ENCODE results near the gene AP2A2. TPM values are rescaled to one million over a fixed set of nuclear protein-coding genes. Genes with fewer than 3 reads are reported as not detected.

Gene AP2A2
- total RNA-seq, 1 experiment from 2014 or later, result 55.5 TPM

DNA sequence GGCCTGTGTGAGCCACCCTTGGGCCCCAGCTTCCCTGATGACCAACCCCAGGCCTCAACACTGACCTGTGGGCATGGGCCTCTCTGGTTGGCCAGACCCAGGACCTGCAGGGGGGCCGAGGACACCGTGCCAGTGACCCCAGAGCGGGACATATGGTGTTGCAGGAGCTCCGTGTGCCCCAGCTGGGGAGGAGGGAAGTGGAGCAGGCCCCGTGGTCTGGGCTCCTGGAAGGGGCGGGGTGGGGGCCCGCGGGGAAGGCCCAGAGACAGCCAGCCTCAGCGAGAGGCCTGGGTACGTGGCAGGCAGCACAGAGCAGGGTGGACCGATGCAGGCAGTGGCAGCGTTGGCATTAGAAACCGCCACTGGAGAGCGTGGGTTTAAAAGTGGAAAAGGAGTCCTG lies 88.6 kb downstream of the AP2A2 start:
- ChIA-PET POLR2A (no interaction called here), RAD21 (ENCODE audit: low non-redundant PET in 1 of 2, low total read pairs in 2 of 2, uncharacterized antibody in 2 of 2, unreplicated experiment in 2 of 2) (no interaction called here), CTCF (no interaction called here)
- no peak overlapping the region for H3K9ac ChIP-seq (ENCODE audit: low read length)
- H3K27ac ChIP-seq (ENCODE audit: low read depth, low read length), result no peak overlapping the region
- H3K9me3 ChIP-seq (ENCODE audit: control insufficient read depth in 1 of 2, insufficient read depth in 1 of 2, low read depth in 1 of 2, low read length in 2 of 2), result no peaks in the 10 kb centered on the region
- TF ChIP-seq POLR2AphosphoS5 (IDR thresholded peaks at IDR 0.05; ENCODE audit: low read depth, low read length) (no peak), EZH2 (IDR thresholded peaks at IDR 0.05) (no peak), SRF (IDR thresholded peaks at IDR 0.05; ENCODE audit: low read depth) (no peak), SP1 (IDR thresholded peaks at IDR 0.05; ENCODE audit: low read depth) (no peak), TCF7L2 (IDR thresholded peaks at IDR 0.05; ENCODE audit: borderline replicate concordance, extremely low read depth, insufficient read depth, insufficient read length) (no peak), ELF1 (IDR thresholded peaks at IDR 0.05; ENCODE audit: borderline replicate concordance, low read depth) (no peak), RAD21 (IDR thresholded peaks at IDR 0.05; ENCODE audit: low read depth) (no peak)
- DNase-seq (ENCODE audit: low read depth, low spot score) (no peak), ATAC-seq (0 out of 2 replicates have a peak, but pooled peaks have one; percentile 7)
- intact Hi-C loops (cut with micrococcal nuclease), result no loop called here
- H3K36me3 ChIP-seq (ENCODE audit: control insufficient read depth in 1 of 2, insufficient read depth in 2 of 2, low read length in 2 of 2), result peaks cover 5 to 6% of the 10 kb centered on the region in 2 experiments; a peak in 2 of 4 replicates
- H3K4me2 ChIP-seq (ENCODE audit: low read length), result no peak overlapping the region
- no peaks in the 10 kb centered on the region for H3K4me1 ChIP-seq (ENCODE audit: control insufficient read depth in 1 of 2, insufficient read depth in 2 of 2, low read length in 2 of 2)
- no peaks in the 10 kb centered on the region for H3K9me2 ChIP-seq (ENCODE audit: insufficient read depth)
- no TSS peak for BruUV-seq (replicated peaks)
- no peak overlapping the region for H3K4me3 ChIP-seq (replicated peaks in 1 of 2; ENCODE audit: low read depth in 1 of 2, low read length in 2 of 2)
- no peaks in the 10 kb centered on the region for H3K79me2 ChIP-seq (ENCODE audit: insufficient read depth, low read length)
- no peaks in the 10 kb centered on the region for H3K27me3 ChIP-seq (ENCODE audit: insufficient read depth, low read length)
- no peak overlapping the region for H2AFZ ChIP-seq (ENCODE audit: low read depth, low read length, poor library complexity, severe bottlenecking)
- no peaks in the 10 kb centered on the region for H4K20me1 ChIP-seq (ENCODE audit: insufficient read depth)

DNA sequence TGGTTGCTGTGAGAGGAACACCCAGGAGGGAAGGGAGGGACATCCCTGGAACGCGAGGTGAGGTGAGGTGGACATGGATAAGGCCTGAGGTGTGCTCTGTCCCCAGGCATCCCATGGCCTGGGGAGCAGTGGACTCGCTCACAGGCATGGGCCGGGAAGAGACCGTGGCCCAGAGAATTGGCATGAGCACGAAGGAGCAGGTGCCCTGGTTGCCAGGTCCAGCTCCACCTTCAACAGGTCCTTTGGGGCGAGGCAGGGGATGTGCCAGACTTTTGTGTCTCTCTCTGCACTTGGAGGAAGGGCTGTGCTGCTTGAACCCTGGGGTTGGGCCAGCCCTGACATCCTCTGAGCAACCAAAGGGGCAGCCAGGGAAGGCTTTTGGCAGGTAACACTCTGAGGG lies 89.4 kb downstream of the AP2A2 start:
- no TSS peak for BruUV-seq (replicated peaks)
- H4K20me1 ChIP-seq (ENCODE audit: insufficient read depth), result no peaks in the 10 kb centered on the region
- H2AFZ ChIP-seq (ENCODE audit: low read depth, low read length, poor library complexity, severe bottlenecking), result no peak overlapping the region
- H3K4me2 ChIP-seq (ENCODE audit: low read length), result no peak overlapping the region
- H3K9me3 ChIP-seq (ENCODE audit: control insufficient read depth in 1 of 2, insufficient read depth in 1 of 2, low read depth in 1 of 2, low read length in 2 of 2), result no peaks in the 10 kb centered on the region
- peaks cover 0 to 6% of the 10 kb centered on the region in 2 experiments; a peak in 1 of 4 replicates for H3K36me3 ChIP-seq (ENCODE audit: control insufficient read depth in 1 of 2, insufficient read depth in 2 of 2, low read length in 2 of 2)
- ATAC-seq, result no peak
- no peak overlapping the region for H3K9ac ChIP-seq (ENCODE audit: low read length)
- no peaks in the 10 kb centered on the region for H3K27me3 ChIP-seq (ENCODE audit: insufficient read depth, low read length)
- POLR2A ChIA-PET, result no interaction called here
- no peaks in the 10 kb centered on the region for H3K79me2 ChIP-seq (ENCODE audit: insufficient read depth, low read length)
- no peak overlapping the region for H3K4me3 ChIP-seq (replicated peaks in 1 of 2; ENCODE audit: low read depth in 1 of 2, low read length in 2 of 2)
- no peaks in the 10 kb centered on the region for H3K9me2 ChIP-seq (ENCODE audit: insufficient read depth)
- RAD21 ChIA-PET (ENCODE audit: low non-redundant PET in 1 of 2, low total read pairs in 2 of 2, uncharacterized antibody in 2 of 2, unreplicated experiment in 2 of 2), result no interaction called here
- intact Hi-C loops (cut with micrococcal nuclease), result no loop called here
- H3K4me1 ChIP-seq (ENCODE audit: control insufficient read depth in 1 of 2, insufficient read depth in 2 of 2, low read length in 2 of 2), result no peaks in the 10 kb centered on the region
- DNase-seq (ENCODE audit: low read depth, low spot score), result no peak
- CTCF ChIA-PET, result no interaction called here
- no peak overlapping the region for H3K27ac ChIP-seq (ENCODE audit: low read depth, low read length)
- TF ChIP-seq, protein P1, sequence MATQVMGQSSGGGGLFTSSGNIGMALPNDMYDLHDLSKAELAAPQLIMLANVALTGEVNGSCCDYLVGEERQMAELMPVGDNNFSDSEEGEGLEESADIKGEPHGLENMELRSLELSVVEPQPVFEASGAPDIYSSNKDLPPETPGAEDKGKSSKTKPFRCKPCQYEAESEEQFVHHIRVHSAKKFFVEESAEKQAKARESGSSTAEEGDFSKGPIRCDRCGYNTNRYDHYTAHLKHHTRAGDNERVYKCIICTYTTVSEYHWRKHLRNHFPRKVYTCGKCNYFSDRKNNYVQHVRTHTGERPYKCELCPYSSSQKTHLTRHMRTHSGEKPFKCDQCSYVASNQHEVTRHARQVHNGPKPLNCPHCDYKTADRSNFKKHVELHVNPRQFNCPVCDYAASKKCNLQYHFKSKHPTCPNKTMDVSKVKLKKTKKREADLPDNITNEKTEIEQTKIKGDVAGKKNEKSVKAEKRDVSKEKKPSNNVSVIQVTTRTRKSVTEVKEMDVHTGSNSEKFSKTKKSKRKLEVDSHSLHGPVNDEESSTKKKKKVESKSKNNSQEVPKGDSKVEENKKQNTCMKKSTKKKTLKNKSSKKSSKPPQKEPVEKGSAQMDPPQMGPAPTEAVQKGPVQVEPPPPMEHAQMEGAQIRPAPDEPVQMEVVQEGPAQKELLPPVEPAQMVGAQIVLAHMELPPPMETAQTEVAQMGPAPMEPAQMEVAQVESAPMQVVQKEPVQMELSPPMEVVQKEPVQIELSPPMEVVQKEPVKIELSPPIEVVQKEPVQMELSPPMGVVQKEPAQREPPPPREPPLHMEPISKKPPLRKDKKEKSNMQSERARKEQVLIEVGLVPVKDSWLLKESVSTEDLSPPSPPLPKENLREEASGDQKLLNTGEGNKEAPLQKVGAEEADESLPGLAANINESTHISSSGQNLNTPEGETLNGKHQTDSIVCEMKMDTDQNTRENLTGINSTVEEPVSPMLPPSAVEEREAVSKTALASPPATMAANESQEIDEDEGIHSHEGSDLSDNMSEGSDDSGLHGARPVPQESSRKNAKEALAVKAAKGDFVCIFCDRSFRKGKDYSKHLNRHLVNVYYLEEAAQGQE (IDR thresholded peaks at IDR 0.05; ENCODE audit: low read depth), result no peak
- TF ChIP-seq EGR1 (IDR thresholded peaks at IDR 0.05; ENCODE audit: low read depth) (no peak), ZNF274 (IDR thresholded peaks at IDR 0.05; ENCODE audit: low read depth, low read length) (no peak), POLR2A (IDR thresholded peaks at IDR 0.05; ENCODE audit: borderline replicate concordance, extremely low read depth, insufficient read depth, insufficient read length) (no peak), JUND (IDR thresholded peaks at IDR 0.05) (no peak), ZFX (IDR thresholded peaks at IDR 0.05) (no peak), RAD21 (IDR thresholded peaks at IDR 0.05; ENCODE audit: low read depth) (no peak)
- TF ChIP-seq, protein P2, sequence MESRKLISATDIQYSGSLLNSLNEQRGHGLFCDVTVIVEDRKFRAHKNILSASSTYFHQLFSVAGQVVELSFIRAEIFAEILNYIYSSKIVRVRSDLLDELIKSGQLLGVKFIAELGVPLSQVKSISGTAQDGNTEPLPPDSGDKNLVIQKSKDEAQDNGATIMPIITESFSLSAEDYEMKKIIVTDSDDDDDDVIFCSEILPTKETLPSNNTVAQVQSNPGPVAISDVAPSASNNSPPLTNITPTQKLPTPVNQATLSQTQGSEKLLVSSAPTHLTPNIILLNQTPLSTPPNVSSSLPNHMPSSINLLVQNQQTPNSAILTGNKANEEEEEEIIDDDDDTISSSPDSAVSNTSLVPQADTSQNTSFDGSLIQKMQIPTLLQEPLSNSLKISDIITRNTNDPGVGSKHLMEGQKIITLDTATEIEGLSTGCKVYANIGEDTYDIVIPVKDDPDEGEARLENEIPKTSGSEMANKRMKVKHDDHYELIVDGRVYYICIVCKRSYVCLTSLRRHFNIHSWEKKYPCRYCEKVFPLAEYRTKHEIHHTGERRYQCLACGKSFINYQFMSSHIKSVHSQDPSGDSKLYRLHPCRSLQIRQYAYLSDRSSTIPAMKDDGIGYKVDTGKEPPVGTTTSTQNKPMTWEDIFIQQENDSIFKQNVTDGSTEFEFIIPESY (IDR thresholded peaks at IDR 0.05; ENCODE audit: extremely low read depth, insufficient replicate concordance, low read length), result no peak
- TF ChIP-seq, protein P3, sequence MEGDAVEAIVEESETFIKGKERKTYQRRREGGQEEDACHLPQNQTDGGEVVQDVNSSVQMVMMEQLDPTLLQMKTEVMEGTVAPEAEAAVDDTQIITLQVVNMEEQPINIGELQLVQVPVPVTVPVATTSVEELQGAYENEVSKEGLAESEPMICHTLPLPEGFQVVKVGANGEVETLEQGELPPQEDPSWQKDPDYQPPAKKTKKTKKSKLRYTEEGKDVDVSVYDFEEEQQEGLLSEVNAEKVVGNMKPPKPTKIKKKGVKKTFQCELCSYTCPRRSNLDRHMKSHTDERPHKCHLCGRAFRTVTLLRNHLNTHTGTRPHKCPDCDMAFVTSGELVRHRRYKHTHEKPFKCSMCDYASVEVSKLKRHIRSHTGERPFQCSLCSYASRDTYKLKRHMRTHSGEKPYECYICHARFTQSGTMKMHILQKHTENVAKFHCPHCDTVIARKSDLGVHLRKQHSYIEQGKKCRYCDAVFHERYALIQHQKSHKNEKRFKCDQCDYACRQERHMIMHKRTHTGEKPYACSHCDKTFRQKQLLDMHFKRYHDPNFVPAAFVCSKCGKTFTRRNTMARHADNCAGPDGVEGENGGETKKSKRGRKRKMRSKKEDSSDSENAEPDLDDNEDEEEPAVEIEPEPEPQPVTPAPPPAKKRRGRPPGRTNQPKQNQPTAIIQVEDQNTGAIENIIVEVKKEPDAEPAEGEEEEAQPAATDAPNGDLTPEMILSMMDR (IDR thresholded peaks at IDR 0.05 in 2 of 3, conservative IDR thresholded peaks at IDR 0.05 in 1 of 3; ENCODE audit: borderline replicate concordance in 1 of 3, insufficient read depth in 1 of 3, low read depth in 2 of 3, low read length in 2 of 3), result no peak
